H1 (cell line): ENCODE results near the gene AGPAT3.

Experiments used
- CBX5 ChIP-seq: fragments of 300-800, 300-1000 bp; sonication (generic); IDR thresholded peaks from 2 replicates; pipeline ENCODE4 v1.7.1; 2016; ENCODE audit warnings: antibody characterized with exemption, low read length, low read depth
- CHD1 ChIP-seq: IDR thresholded peaks from 2 replicates; pipeline ENCODE4 v1.6.1; 2012; ENCODE audit warnings: low read depth, low read length, improper control_type of control experiment
- CHD7 ChIP-seq: fragments of 300-600 bp; sonication (generic); IDR thresholded peaks from 2 replicates; pipeline ENCODE4 v1.7.1; 2012; ENCODE audit warnings: low read length, moderate library complexity, mild to moderate bottlenecking, inconsistent platforms; ENCODE audit not compliant: insufficient replicate concordance
- CTCF ChIP-seq, 3 experiments: IDR thresholded peaks; 1 replicate in 2 of 3; 2 replicates in 1 of 3; pipeline versions ENCODE4 v1.5.1 to v1.6.1; 2011; ENCODE audit warnings: low read length in 3 of 3, mild to moderate bottlenecking in 3 of 3, inconsistent platforms in 2 of 3, low read depth in 1 of 3, moderate library complexity in 1 of 3; ENCODE audit not compliant: insufficient read depth in 1 of 3; ENCODE audit errors: control extremely low read depth in 1 of 3
- HDAC2 ChIP-seq, 2 experiments: fragments of 300-600 bp in 1 of 2; sonication (generic) in 1 of 2; IDR thresholded peaks; 2 replicates each; pipeline ENCODE4 v1.6.1; 2011 to 2012; ENCODE audit warnings: low read depth in 2 of 2, low read length in 2 of 2, mild to moderate bottlenecking in 2 of 2, moderate library complexity in 2 of 2, borderline replicate concordance in 1 of 2, inconsistent platforms in 1 of 2
- JUN ChIP-seq: IDR thresholded peaks from 2 replicates; pipeline ENCODE4 v1.6.1; 2011; ENCODE audit warnings: low read depth, mild to moderate bottlenecking, improper control_type of control experiment, low read length
- RAD21 ChIP-seq, 2 experiments: IDR thresholded peaks in 1 of 2; conservative IDR thresholded peaks in 1 of 2; 2 replicates each; pipeline ENCODE4 v1.6.1; 2011; ENCODE audit warnings: low read depth in 2 of 2, low read length in 2 of 2, improper control_type of control experiment in 1 of 2, inconsistent platforms in 1 of 2, mild to moderate bottlenecking in 1 of 2, moderate library complexity in 1 of 2
- YY1 ChIP-seq: IDR thresholded peaks from 2 replicates; pipeline ENCODE4 v1.6.1; 2011; ENCODE audit warnings: low read depth, mild to moderate bottlenecking, low read length

GRCh38 chr21:43981151-43981870, 116.3 kb downstream of the AGPAT3 start:
- TF ChIP-seq YY1, result no peak
- TF ChIP-seq CHD1, result no peak
- no peak for TF ChIP-seq CTCF (IDR thresholded peaks at IDR 0.05; ENCODE audit: control extremely low read depth in 1 of 3, insufficient read depth in 1 of 3, low read depth in 1 of 3, low read length in 3 of 3)
- no peak for TF ChIP-seq JUN
- no peak for TF ChIP-seq CHD7
- no peak for TF ChIP-seq CBX5
- TF ChIP-seq HDAC2 (IDR thresholded peaks at IDR 0.05; ENCODE audit: borderline replicate concordance in 1 of 2, low read depth in 2 of 2, low read length in 2 of 2), result no peak
- TF ChIP-seq RAD21 (IDR thresholded peaks at IDR 0.05 in 1 of 2, conservative IDR thresholded peaks at IDR 0.05 in 1 of 2; ENCODE audit: low read depth in 2 of 2, low read length in 2 of 2), result no peak
